K562 (cell line): ENCODE measurements around the gene RSRC1. TPM values are rescaled to one million over a fixed set of nuclear protein-coding genes. Genes with fewer than 3 reads are reported as not detected.
"Not testable (repeated sequence)": the region's sequence is repeated elsewhere in the genome, so short reads cannot be mapped to it uniquely, and the experiment has no call there.

Experiments used
- ATAC-seq: fragments of 200-7000 bp; cut with Tn5 transposase; 3 replicates; pipeline ENCODE4 v1.9.1; 2020; ENCODE audit warnings: moderate library complexity
- BruUV-seq: library from RNA; stranded (reverse); fragments of 400-500 nt; replicated peaks from 2 replicates; lab custom pipeline; 2021; lab: Mats Ljungman, UMichigan
- CTCF ChIA-PET: fragments of 300-600 bp; formaldehyde crosslinking; extraction: SDS; loops from one replicate; lab custom pipeline; 2021; ENCODE audit warnings: low intra/inter-chr PET ratio; lab: Yijun Ruan, JAX
- POLR2A ChIA-PET: fragments of 300-600, 350-650 bp; sonication (Branson Sonifier 250); formaldehyde crosslinking; extraction: SDS; loops from one replicate; lab custom pipeline; 2021; ENCODE audit warnings: antibody characterized with exemption, inconsistent platforms; lab: Yijun Ruan, JAX
- DNase-seq, 4 experiments: peaks; one replicate each; pipeline versions ENCODE4 v3.0.0 to v3.0.0-alpha.2; 2011 to 2018; ENCODE audit warnings: low spot score in 3 of 4, mixed read lengths in 3 of 4; ENCODE audit errors: extremely low read depth in 1 of 4
- FAIRE-seq: peaks from 2 replicates; lab custom pipeline; 2011; peaks lifted over from hg19 to GRCh38; lab: Jason Lieb, UNC
- H2AFZ ChIP-seq: 2 replicates; pipeline ENCODE4 v1.6.0; 2011; ENCODE audit warnings: low read depth, low read length, control low read depth, inconsistent platforms
- H3K27ac ChIP-seq: fragments of 200-600 bp; 3 replicates; pipeline ENCODE4 v1.8.0; 2011; ENCODE audit warnings: low read depth, mild to moderate bottlenecking, control low read depth, inconsistent platforms, low read length, moderate library complexity, mixed read lengths; ENCODE audit errors: extremely low read depth
- H3K27me3 ChIP-seq, 2 experiments: fragments of 300-600 bp in 1 of 2; 2 replicates in 1 of 2; 3 replicates in 1 of 2; pipeline versions ENCODE4 v1.6.0 to v1.8.0; 2011; ENCODE audit warnings: inconsistent platforms in 2 of 2, low read length in 2 of 2, mild to moderate bottlenecking in 1 of 2, mixed read lengths in 1 of 2, moderate library complexity in 1 of 2; ENCODE audit not compliant: control insufficient read depth in 2 of 2, insufficient read depth in 2 of 2
- H3K36me3 ChIP-seq: fragments of 300-600 bp; 3 replicates; pipeline ENCODE4 v1.8.0; 2011; ENCODE audit warnings: mild to moderate bottlenecking, low read length, inconsistent platforms; ENCODE audit not compliant: control insufficient read depth, insufficient read depth
- H3K4me1 ChIP-seq, 2 experiments: fragments of 200-600 bp in 1 of 2; replicated peaks in 1 of 2; 2 replicates in 1 of 2; 3 replicates in 1 of 2; pipeline versions ENCODE4 v1.5.1 to v1.8.0; 2011; ENCODE audit warnings: inconsistent platforms in 2 of 2, low read length in 2 of 2, mild to moderate bottlenecking in 1 of 2, mixed read lengths in 1 of 2, moderate library complexity in 1 of 2; ENCODE audit not compliant: control insufficient read depth in 2 of 2, insufficient read depth in 2 of 2
- H3K4me2 ChIP-seq: 2 replicates; pipeline ENCODE4 v1.6.1; 2011; ENCODE audit warnings: low read length, control low read depth, inconsistent platforms, mixed read lengths; ENCODE audit not compliant: insufficient read depth
- H3K4me3 ChIP-seq: fragments of 200-600 bp; sonication (generic), shearing (Covaris generic); 2 replicates; pipeline ENCODE4 v1.5.1; 2016; ENCODE audit warnings: control low read depth, inconsistent platforms
- H3K79me2 ChIP-seq: fragments of 200-600 bp; 3 replicates; pipeline ENCODE4 v1.8.0; 2011; ENCODE audit warnings: low read length, inconsistent platforms; ENCODE audit not compliant: control insufficient read depth, insufficient read depth
- H3K9ac ChIP-seq, 2 experiments: 2 replicates each; pipeline versions ENCODE4 v1.6.0 to v1.6.1; 2011; ENCODE audit warnings: low read depth in 2 of 2, low read length in 2 of 2, control low read depth in 1 of 2, inconsistent platforms in 1 of 2, mild to moderate bottlenecking in 1 of 2, mixed read lengths in 1 of 2; ENCODE audit not compliant: insufficient read depth in 1 of 2
- H3K9me1 ChIP-seq: one replicate; pipeline ENCODE4 v1.6.0; 2011; ENCODE audit warnings: inconsistent platforms, mild to moderate bottlenecking, low read length, moderate library complexity; ENCODE audit not compliant: control insufficient read depth, insufficient read depth
- H3K9me3 ChIP-seq: replicated peaks from 2 replicates; pipeline ENCODE4 v1.5.1; 2011; ENCODE audit warnings: low read depth, low read length, inconsistent platforms; ENCODE audit not compliant: control insufficient read depth, insufficient read depth
- H4K20me1 ChIP-seq: replicated peaks from 2 replicates; pipeline ENCODE4 v1.6.1; 2011; ENCODE audit warnings: low read length, inconsistent platforms, mixed read lengths; ENCODE audit not compliant: control insufficient read depth, insufficient read depth
- BCOR ChIP-seq: fragments of 450-650 bp; IDR thresholded peaks from 2 replicates; pipeline ENCODE4 v1.6.1; 2016
- C11orf30 ChIP-seq: fragments of 450-650 bp; IDR thresholded peaks from 2 replicates; pipeline ENCODE4 v1.6.1; 2016; ENCODE audit warnings: low read depth, mild to moderate bottlenecking
- HMGN3 ChIP-seq: IDR thresholded peaks from 2 replicates; pipeline ENCODE4 v1.6.1; 2011; ENCODE audit warnings: borderline replicate concordance, low read depth, mild to moderate bottlenecking, mixed read lengths, low read length; ENCODE audit not compliant: insufficient read length; ENCODE audit errors: extremely low read depth
- KDM1A ChIP-seq, 2 experiments: fragments of 450-650 bp; IDR thresholded peaks; 2 replicates each; pipeline ENCODE4 v1.6.1; 2016; ENCODE audit warnings: mild to moderate bottlenecking in 2 of 2
- MAFF ChIP-seq: IDR thresholded peaks from 2 replicates; pipeline ENCODE4 v1.6.1; 2012; ENCODE audit warnings: low read length, improper control_type of control experiment
- MAFG ChIP-seq: fragments of 450-650 bp; conservative IDR thresholded peaks from 2 replicates; pipeline ENCODE4 v1.6.1; 2016; ENCODE audit warnings: missing genetic modification characterization, missing compliant biosample characterization
- MAFK ChIP-seq: IDR thresholded peaks from 2 replicates; pipeline ENCODE4 v1.6.1; 2011; ENCODE audit warnings: low read length, improper control_type of control experiment
- NFE2L1 ChIP-seq: fragments of 450-650 bp; IDR thresholded peaks from 2 replicates; pipeline ENCODE4 v1.6.1; 2016; ENCODE audit warnings: missing genetic modification characterization, low read depth, mild to moderate bottlenecking, missing compliant biosample characterization, moderate library complexity, borderline replicate concordance
- NFIC ChIP-seq: fragments of 450-650 bp; IDR thresholded peaks from 2 replicates; pipeline ENCODE4 v1.6.1; 2017; ENCODE audit warnings: mild to moderate bottlenecking, inconsistent platforms
- RBM17 ChIP-seq: fragments of 200-400 bp; formaldehyde crosslinking; IDR thresholded peaks from 2 replicates; pipeline ENCODE4 v1.6.1; 2017; ENCODE audit warnings: low read depth, mild to moderate bottlenecking, low read length, borderline replicate concordance
- ZNF146 ChIP-seq: IDR thresholded peaks from one replicate; pipeline ENCODE4 v1.6.1; 2018; ENCODE audit warnings: missing compliant biosample characterization; ENCODE audit not compliant: unreplicated experiment
- ZNF316 ChIP-seq: fragments of 450-650 bp; IDR thresholded peaks from 2 replicates; pipeline ENCODE4 v1.6.1; 2016
- WGBS: fragments of 100-300 bp; shearing (Covaris generic); methylation state at CpG from one replicate; pipeline ENCODE4 v1.1.6; 2016; ENCODE audit warnings: low coverage, mixed read lengths; ENCODE audit not compliant: insufficient coverage; ENCODE audit errors: missing lambda C conversion rate; 5-methylcytosine and 5-hydroxymethylcytosine counted together
- in situ Hi-C: fragments of 300-500 bp; cut with MboI; formaldehyde crosslinking; loops from 4 replicates; pipeline ENCODE4 v1.15.0; 2018; ENCODE audit warnings: inconsistent platforms, mixed read lengths
- intact Hi-C: fragments of 100-400 bp; cut with micrococcal nuclease; formaldehyde crosslinking; loops from 2 replicates; pipeline ENCODE4 v1.14.2; 2022
- polyA plus RNA-seq, 8 experiments: library from polyadenylated mRNA; depleted of rRNA in 4 of 8; stranded (reverse) in 5 of 8; unstranded in 3 of 8; fragments of >200 nt; fragmentation: Nextera tagmentation in 2 of 8; fragmentation: Illumina TruSeq in 1 of 8; extraction: Ambion mirVana in 2 of 8; extraction: Trizol in 1 of 8; gene quantifications; 2 replicates each; pipeline versions ENCODE4 v1.2.1 to v1.2.3, GENCODE V29; 2011 to 2014; ENCODE audit warnings: inconsistent platforms in 1 of 8, missing spikeins in 1 of 8
- total RNA-seq, 7 experiments: library from RNA; depleted of rRNA in 6 of 7; stranded (reverse); fragments of >200 nt in 6 of 7; fragmentation: Illumina TruSeq in 2 of 7; extraction: Trizol in 2 of 7; gene quantifications; 2 replicates each; pipeline versions ENCODE4 v1.2.1 to v1.2.3, GENCODE V29; 2011 to 2021; ENCODE audit warnings: low replicate concordance in 1 of 7
- TF ChIP-seq, protein P1 (sequence below): fragments of 450-650 bp; IDR thresholded peaks from 2 replicates; pipeline ENCODE4 v1.6.1; 2018; ENCODE audit warnings: mild to moderate bottlenecking, low read depth; ENCODE audit not compliant: partially characterized antibody

RSRC1 gene
- total and polyA plus RNA-seq, 9 of the 15 experiments (the other 6 are each of a cell fraction or from before 2014, with no cell fraction given), result 19.3 to 128 (median 75.5) TPM

DNA sequence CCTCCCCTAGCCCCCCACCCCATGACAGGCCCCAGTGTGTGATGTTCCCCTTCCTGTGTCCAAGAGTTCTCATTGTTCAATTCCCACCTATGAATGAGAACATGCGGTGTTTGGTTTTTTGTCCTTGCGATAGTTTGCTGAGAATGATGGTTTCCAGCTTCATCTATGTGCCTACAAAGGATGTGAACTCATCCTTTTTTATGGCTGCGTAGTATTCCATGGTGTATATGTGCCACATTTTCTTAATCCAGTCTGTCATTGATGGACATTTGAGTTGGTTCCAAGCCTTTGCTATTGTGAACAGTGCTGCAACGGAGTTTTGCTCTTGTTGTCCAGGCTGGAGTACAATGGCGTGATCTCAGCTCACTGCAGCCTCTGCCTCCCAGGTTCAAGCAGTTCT is 12.8 kb downstream of the RSRC1 start:
- TF ChIP-seq KDM1A (IDR thresholded peaks at IDR 0.05), result peak; percentile 17 to 46; a peak in 2 of 4 replicates
- TF ChIP-seq BCOR, result peak; percentile 67; the same call in 1 of the 2 replicates
- peak; percentile 85 for TF ChIP-seq ZNF146 (CRISPR knock-in tag)
- H3K4me3 ChIP-seq, H2AFZ ChIP-seq, H3K9me3 ChIP-seq, CTCF ChIA-PET, ATAC-seq, POLR2A ChIA-PET, H3K4me2 ChIP-seq, H3K9ac ChIP-seq, in situ Hi-C loops, DNase-seq, H3K27me3 ChIP-seq, BruUV-seq, H3K9me1 ChIP-seq, intact Hi-C loops, FAIRE-seq, H3K27ac ChIP-seq, H4K20me1 ChIP-seq: not testable (repeated sequence)
- Histone ChIP-seq H3K79me2 (peaks cover 54% of the 10 kb centered on the region), H3K4me1 (peaks cover 0 to 11% of the 10 kb centered on the region in 2 experiments; a peak in 3 of 5 replicates), H3K36me3 (peaks cover 50% of the 10 kb centered on the region)
- WGBS, result 100% methylated on average over 2 of the region's 5 CpGs

DNA sequence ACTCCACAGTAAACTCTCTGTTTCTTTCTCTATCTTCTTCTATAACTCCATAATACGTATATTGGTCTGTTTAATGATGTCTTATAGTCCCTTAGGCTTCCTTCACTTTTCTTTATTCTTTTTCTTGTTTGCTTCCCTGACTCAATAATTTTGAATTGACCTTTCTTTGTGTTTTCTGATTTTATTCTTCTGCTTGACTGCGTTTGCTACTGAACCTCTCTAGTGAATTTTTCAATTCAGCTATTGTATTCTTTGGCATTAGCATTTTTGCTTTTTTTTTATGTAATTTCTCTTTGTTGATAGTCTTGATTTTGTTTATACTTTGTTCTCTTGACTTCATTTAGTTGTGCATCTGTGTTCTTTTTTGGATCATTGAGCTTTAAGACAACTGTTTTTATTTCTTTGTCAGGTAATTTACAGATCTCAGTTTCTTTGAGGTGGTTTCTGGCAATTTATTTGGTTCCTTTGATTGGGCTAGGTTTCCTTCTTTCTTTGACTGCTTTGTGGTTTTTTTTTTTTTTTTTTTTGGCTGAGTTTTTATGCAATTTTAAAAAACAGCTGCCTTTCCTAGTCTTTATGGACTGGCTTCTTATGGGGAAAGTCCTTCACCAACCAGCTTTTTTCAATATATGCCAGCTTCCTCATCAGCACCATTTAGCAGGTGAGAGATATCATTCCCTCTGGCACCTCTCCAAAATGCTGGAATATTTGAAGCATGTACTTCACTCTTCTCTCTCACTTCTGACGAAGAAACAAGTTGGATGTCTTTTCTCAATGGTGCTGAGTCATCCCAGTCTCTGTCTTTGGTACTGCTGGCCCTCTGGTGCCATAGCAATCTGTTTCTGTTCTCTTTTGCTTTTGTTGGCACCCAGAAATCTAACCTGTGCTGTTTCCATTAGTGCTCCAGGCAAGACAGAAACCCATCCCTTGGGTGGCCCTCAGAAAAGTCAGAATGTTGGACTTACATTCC is 17.6 kb downstream of the RSRC1 start:
- H3K4me1 ChIP-seq, result peaks cover 0 to 3% of the 10 kb centered on the region in 2 experiments; a peak in 1 of 5 replicates
- peak in 2 of 4 experiments; percentile 11 to 41 for DNase-seq
- in situ Hi-C loops (no loop called here), intact Hi-C loops (no loop called here)
- peaks cover 78% of the 10 kb centered on the region for H3K36me3 ChIP-seq
- peak; percentile 62; the same call in 2 of the 3 replicates for ATAC-seq
- no peak for FAIRE-seq
- H4K20me1 ChIP-seq, result no peaks in the 10 kb centered on the region
- CTCF ChIA-PET, result no interaction called here
- no peak overlapping the region for H3K9ac ChIP-seq
- no peaks in the 10 kb centered on the region for H3K9me1 ChIP-seq
- no peak overlapping the region for H2AFZ ChIP-seq
- H3K79me2 ChIP-seq, result peaks cover 36% of the 10 kb centered on the region
- no peaks in the 10 kb centered on the region for H3K9me3 ChIP-seq
- no peak overlapping the region for H3K27ac ChIP-seq
- BruUV-seq, result no TSS peak
- no peak overlapping the region for H3K4me3 ChIP-seq
- H3K4me2 ChIP-seq, result no peak overlapping the region
- no peaks in the 10 kb centered on the region for H3K27me3 ChIP-seq
- POLR2A ChIA-PET, result interaction anchor here (0.7 kb wide), 1 partner anchor 19 kb away, joined by 5 read pairs; no protein-coding TSS in a partner anchor
- 68% methylated on average over 3 of the region's 3 CpGs for WGBS
- TF ChIP-seq MAFF (peak; percentile 57; the same call in 1 of the 2 replicates), KDM1A (IDR thresholded peaks at IDR 0.05) (no peak), ZNF316 (peak; percentile 80), C11orf30 (peak; percentile 75), MAFK (peak; percentile 57; the same call in 1 of the 2 replicates), HMGN3 (no peak), NFE2L1 (tag) (peak; percentile 73), MAFG (peak; percentile 83), NFIC (peak; percentile 57), RBM17 (no peak)
- TF ChIP-seq, protein P1, sequence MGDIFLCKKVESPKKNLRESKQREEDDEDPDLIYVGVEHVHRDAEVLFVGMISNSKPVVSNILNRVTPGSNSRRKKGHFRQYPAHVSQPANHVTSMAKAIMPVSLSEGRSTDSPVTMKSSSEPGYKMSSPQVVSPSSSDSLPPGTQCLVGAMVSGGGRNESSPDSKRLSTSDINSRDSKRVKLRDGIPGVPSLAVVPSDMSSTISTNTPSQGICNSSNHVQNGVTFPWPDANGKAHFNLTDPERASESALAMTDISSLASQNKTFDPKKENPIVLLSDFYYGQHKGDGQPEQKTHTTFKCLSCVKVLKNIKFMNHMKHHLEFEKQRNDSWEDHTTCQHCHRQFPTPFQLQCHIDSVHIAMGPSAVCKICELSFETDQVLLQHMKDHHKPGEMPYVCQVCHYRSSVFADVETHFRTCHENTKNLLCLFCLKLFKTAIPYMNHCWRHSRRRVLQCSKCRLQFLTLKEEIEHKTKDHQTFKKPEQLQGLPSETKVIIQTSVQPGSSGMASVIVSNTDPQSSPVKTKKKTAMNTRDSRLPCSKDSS, result peak; percentile 57
